Loucy (cell line): ENCODE data around the gene PAQR7.

ENCODE experiments used
- H2AFZ ChIP-seq: fragments of 200-600 bp; sonication (generic); 2 replicates; pipeline ENCODE4 v1.6.0; 2016; ENCODE audit warnings: antibody characterized with exemption, mild to moderate bottlenecking, low read length, moderate library complexity
- H3F3A ChIP-seq: fragments of 200-600 bp; 2 replicates; pipeline ENCODE4 v1.6.0; 2016; ENCODE audit warnings: antibody characterized with exemption, low read depth, mild to moderate bottlenecking
- H3K27me3 ChIP-seq: fragments of 200-600 bp; sonication (generic); 2 replicates; pipeline ENCODE4 v1.6.1; 2014; ENCODE audit warnings: low read length, mild to moderate bottlenecking; ENCODE audit not compliant: insufficient read depth, poor library complexity, severe bottlenecking
- H3K36me3 ChIP-seq: fragments of 200-600 bp; sonication (generic); 2 replicates; pipeline ENCODE4 v1.6.1; 2016; ENCODE audit warnings: low read length; ENCODE audit not compliant: insufficient read depth
- H3K4me1 ChIP-seq: fragments of 200-600 bp; sonication (generic); 2 replicates; pipeline ENCODE4 v1.5.1; 2014; ENCODE audit warnings: low read length, mild to moderate bottlenecking; ENCODE audit not compliant: insufficient read depth, poor library complexity, severe bottlenecking
- H3K4me2 ChIP-seq: fragments of 200-600 bp; sonication (generic); 2 replicates; pipeline ENCODE4 v1.6.0; 2014; ENCODE audit warnings: antibody characterized with exemption, low read length, low read depth, mild to moderate bottlenecking; ENCODE audit not compliant: poor library complexity, severe bottlenecking
- H3K4me3 ChIP-seq: fragments of 200-600 bp; sonication (generic); 2 replicates; pipeline ENCODE4 v1.5.1; 2014; ENCODE audit warnings: low read length, mild to moderate bottlenecking, mixed read lengths; ENCODE audit not compliant: poor library complexity, severe bottlenecking
- H3K79me2 ChIP-seq: fragments of 200-600 bp; sonication (generic); 2 replicates; pipeline ENCODE4 v1.6.1; 2014; ENCODE audit warnings: low read length; ENCODE audit not compliant: insufficient read depth
- H3K9ac ChIP-seq: fragments of 200-600 bp; sonication (generic); 2 replicates; pipeline ENCODE4 v1.6.0; 2014; ENCODE audit warnings: mild to moderate bottlenecking, low read depth, low read length, moderate library complexity; ENCODE audit not compliant: poor library complexity, severe bottlenecking
- H3K9me2 ChIP-seq: fragments of 200-600 bp; sonication (generic); replicated peaks from 2 replicates; pipeline ENCODE4 v1.6.1; 2016; ENCODE audit warnings: low read depth, low read length, mixed read lengths
- H3K9me3 ChIP-seq: fragments of 200-600 bp; sonication (generic); 2 replicates; pipeline ENCODE4 v1.6.1; 2014; ENCODE audit warnings: mild to moderate bottlenecking, antibody characterized with exemption, low read length, low read depth; ENCODE audit not compliant: insufficient read depth
- H4K20me1 ChIP-seq: fragments of 200-600 bp; sonication (generic); 2 replicates; pipeline ENCODE4 v1.6.0; 2014; ENCODE audit warnings: antibody characterized with exemption, low read length, mild to moderate bottlenecking; ENCODE audit not compliant: insufficient read depth, poor library complexity, severe bottlenecking
- CTCF ChIP-seq: fragments of 200-600 bp; sonication (generic); conservative IDR thresholded peaks from 2 replicates; pipeline ENCODE4 v1.5.1; 2014; ENCODE audit warnings: mild to moderate bottlenecking, antibody characterized with exemption, low read length
- EZH2phosphoT487 ChIP-seq: fragments of 200-600 bp; IDR thresholded peaks from 2 replicates; pipeline ENCODE4 v1.6.1; 2018; ENCODE audit warnings: antibody characterized with exemption, mild to moderate bottlenecking, moderate library complexity, borderline replicate concordance

PAQR7 gene

GRCh38 chr1:25854554-25854953 is 21.0 kb downstream of the PAQR7 start:
- Histone ChIP-seq H3K4me2 (peak overlapping the region; percentile 29), H3K9me2 (no peaks in the 10 kb centered on the region), H2AFZ (no peak overlapping the region), H3K79me2 (peaks cover 25% of the 10 kb centered on the region), H3K27me3 (no peaks in the 10 kb centered on the region), H4K20me1 (no peaks in the 10 kb centered on the region), H3F3A (no peaks in the 10 kb centered on the region), H3K4me1 (peaks cover 8% of the 10 kb centered on the region), H3K9me3 (no peaks in the 10 kb centered on the region), H3K36me3 (no peaks in the 10 kb centered on the region), H3K9ac (no peak overlapping the region), H3K4me3 (no peak overlapping the region)
- TF ChIP-seq CTCF (no peak), EZH2phosphoT487 (no peak)

GRCh38 chr1:25848531-25848930 is 27.0 kb downstream of the PAQR7 start:
- no peaks in the 10 kb centered on the region for H3F3A ChIP-seq
- no peak overlapping the region for H3K4me3 ChIP-seq
- no peaks in the 10 kb centered on the region for H4K20me1 ChIP-seq
- H3K4me1 ChIP-seq, result peaks cover 3% of the 10 kb centered on the region
- H3K9ac ChIP-seq, result no peak overlapping the region
- H3K36me3 ChIP-seq, result no peaks in the 10 kb centered on the region
- H3K9me2 ChIP-seq, result no peaks in the 10 kb centered on the region
- no peak overlapping the region for H2AFZ ChIP-seq
- no peaks in the 10 kb centered on the region for H3K9me3 ChIP-seq
- TF ChIP-seq EZH2phosphoT487, result no peak
- TF ChIP-seq CTCF, result no peak
- H3K79me2 ChIP-seq, result peaks cover 13% of the 10 kb centered on the region
- no peak overlapping the region for H3K4me2 ChIP-seq
- no peaks in the 10 kb centered on the region for H3K27me3 ChIP-seq

GRCh38 chr1:25847929-25848328 is 27.6 kb downstream of the PAQR7 start:
- Histone ChIP-seq H3K4me1 (peaks cover 3% of the 10 kb centered on the region), H3K9ac (no peak overlapping the region), H3K9me2 (no peaks in the 10 kb centered on the region), H2AFZ (no peak overlapping the region), H4K20me1 (no peaks in the 10 kb centered on the region), H3K27me3 (no peaks in the 10 kb centered on the region), H3K4me2 (no peak overlapping the region), H3K4me3 (no peak overlapping the region), H3F3A (no peaks in the 10 kb centered on the region), H3K9me3 (no peaks in the 10 kb centered on the region), H3K79me2 (peaks cover 13% of the 10 kb centered on the region), H3K36me3 (no peaks in the 10 kb centered on the region)
- TF ChIP-seq EZH2phosphoT487 (no peak), CTCF (no peak)
